ENCODE results near the gene GSS. TPM values are rescaled to one million over a fixed set of nuclear protein-coding genes. Genes with fewer than 3 reads are reported as not detected.

GSS gene
- total RNA-seq, 1 donor from 2014 or later: 30.0 TPM

DNA sequence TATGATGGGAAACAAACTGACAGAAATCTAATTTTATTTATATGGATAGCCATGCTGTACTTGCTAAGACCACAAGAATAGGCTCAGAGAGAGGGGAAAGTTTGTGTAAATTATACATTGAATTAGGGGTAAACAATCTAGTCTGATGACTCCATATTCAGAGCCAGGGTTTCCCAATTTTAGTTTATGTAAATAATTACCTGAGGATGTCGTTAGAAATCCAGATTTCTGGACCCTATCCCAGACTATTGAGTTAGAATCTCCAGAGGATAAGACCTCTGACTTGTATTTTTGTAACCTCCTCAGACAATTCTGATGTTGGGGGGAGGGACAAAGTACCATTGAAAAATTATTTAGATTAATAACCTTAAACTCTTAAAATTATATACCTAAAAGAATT lies 60.9 kb downstream of the GSS start:
- peaks cover 34% of the 10 kb centered on the region for H3K4me1 ChIP-seq
- H3K27me3 ChIP-seq: no peaks in the 10 kb centered on the region
- H3K36me3 ChIP-seq: no peaks in the 10 kb centered on the region
- no peak overlapping the region for H3K27ac ChIP-seq
- no peak for ATAC-seq
- TF ChIP-seq, protein P1, sequence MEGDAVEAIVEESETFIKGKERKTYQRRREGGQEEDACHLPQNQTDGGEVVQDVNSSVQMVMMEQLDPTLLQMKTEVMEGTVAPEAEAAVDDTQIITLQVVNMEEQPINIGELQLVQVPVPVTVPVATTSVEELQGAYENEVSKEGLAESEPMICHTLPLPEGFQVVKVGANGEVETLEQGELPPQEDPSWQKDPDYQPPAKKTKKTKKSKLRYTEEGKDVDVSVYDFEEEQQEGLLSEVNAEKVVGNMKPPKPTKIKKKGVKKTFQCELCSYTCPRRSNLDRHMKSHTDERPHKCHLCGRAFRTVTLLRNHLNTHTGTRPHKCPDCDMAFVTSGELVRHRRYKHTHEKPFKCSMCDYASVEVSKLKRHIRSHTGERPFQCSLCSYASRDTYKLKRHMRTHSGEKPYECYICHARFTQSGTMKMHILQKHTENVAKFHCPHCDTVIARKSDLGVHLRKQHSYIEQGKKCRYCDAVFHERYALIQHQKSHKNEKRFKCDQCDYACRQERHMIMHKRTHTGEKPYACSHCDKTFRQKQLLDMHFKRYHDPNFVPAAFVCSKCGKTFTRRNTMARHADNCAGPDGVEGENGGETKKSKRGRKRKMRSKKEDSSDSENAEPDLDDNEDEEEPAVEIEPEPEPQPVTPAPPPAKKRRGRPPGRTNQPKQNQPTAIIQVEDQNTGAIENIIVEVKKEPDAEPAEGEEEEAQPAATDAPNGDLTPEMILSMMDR (IDR thresholded peaks at IDR 0.05): no peak
- no peaks in the 10 kb centered on the region for H3K9me3 ChIP-seq
- intact Hi-C loops (cut with DNase I): no loop called here
- no peak for DNase-seq
- no peak overlapping the region for H3K4me3 ChIP-seq

DNA sequence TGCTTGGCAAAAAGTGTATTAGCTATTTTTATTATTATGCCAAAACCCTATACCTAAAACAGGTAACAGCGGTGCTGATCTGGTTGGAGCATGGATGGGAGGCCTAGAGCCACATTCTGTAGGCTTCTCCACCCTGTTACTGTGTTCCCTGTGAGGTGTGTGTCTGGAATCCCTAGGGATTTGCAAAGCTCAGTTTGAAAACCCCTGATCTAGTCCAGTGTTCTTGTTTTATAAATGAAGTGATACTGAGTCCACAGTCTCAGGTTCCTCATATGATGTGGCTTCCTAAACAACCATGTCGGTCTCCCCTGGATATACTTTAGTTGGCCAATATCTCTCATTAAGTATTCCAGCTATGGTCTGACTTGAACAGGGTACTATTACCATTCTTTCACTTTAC lies 62.9 kb downstream of the GSS start:
- DNase-seq (no peak), ATAC-seq (no peak)
- intact Hi-C loops (cut with DNase I): no loop called here
- Histone ChIP-seq H3K27ac (no peak overlapping the region), H3K9me3 (no peaks in the 10 kb centered on the region), H3K36me3 (no peaks in the 10 kb centered on the region), H3K4me3 (no peak overlapping the region), H3K27me3 (no peaks in the 10 kb centered on the region), H3K4me1 (peaks cover 34% of the 10 kb centered on the region)
- TF ChIP-seq, protein P1 (IDR thresholded peaks at IDR 0.05): no peak

DNA sequence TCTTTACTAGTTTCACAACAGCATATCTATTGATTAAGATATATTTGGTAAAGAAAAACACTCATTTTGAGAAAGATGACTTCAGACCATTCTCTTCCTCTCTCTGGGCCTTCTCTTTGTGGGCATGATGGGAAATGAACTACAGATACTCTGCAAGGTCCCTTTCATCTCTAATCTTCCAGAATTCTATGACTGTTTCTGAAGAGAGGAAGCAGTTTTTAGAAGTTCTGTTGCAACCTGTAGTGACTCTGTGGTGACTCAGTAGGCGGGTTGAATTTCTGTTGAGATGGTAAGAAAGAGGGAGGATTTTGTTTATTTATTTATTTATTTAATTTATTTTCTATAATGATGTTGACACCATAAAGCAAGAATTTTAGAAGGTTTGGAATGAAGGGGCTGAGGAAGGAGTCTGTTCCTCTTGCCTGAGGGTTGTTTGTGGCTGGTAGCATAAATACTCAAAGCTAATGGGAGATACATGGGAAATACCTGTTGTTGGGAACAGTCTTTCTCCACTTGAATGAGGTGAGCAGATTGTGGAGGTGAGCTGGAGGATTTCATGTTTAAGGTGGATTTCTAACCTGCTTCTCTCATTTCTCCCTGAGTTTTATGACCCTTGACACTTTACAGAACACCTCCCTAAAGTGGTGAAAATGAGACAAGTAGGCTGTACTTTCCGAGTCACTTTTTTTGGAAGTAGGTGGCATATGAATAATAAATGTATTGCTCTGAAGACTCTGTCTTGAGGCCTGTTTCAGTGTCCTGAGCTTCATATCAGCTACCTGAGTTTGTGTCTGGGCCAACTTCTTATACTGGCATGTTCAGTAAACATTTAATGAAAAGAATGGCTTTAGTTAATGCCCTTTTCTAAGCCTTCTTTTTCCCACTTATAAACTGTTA lies 64.2 kb downstream of the GSS start:
- no peak overlapping the region for H3K4me3 ChIP-seq
- TF ChIP-seq, protein P1 (IDR thresholded peaks at IDR 0.05): no peak
- H3K9me3 ChIP-seq: no peaks in the 10 kb centered on the region
- H3K27ac ChIP-seq: no peak overlapping the region
- ATAC-seq (peak; percentile 63), DNase-seq (no peak)
- no peaks in the 10 kb centered on the region for H3K27me3 ChIP-seq
- peaks cover 41% of the 10 kb centered on the region for H3K4me1 ChIP-seq
- peaks cover 10% of the 10 kb centered on the region for H3K36me3 ChIP-seq
- intact Hi-C loops (cut with DNase I): no loop called here

DNA sequence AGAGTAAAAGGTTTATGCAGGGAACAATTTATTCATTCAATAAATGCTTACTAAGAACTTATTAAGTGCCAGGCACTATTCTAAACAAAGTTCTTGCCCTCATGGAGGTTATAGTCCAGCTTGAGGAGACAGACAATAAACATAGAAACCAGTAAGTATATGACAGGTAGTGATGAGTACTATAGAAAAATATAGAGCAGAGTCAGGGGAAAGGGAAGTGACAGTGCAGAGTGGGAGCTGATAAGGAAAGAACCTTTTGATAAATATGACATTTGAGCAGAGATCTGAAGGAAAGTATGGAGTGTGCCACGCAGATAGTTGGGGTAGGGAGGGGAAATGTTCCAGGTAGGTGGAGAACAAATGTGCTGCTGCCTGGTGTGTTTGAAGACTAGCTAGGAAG lies 67.1 kb downstream of the GSS start:
- DNase-seq: no peak
- H3K4me3 ChIP-seq: no peak overlapping the region
- H3K36me3 ChIP-seq: peaks cover 27% of the 10 kb centered on the region
- H3K4me1 ChIP-seq: peaks cover 29% of the 10 kb centered on the region
- ATAC-seq: no peak
- intact Hi-C loops (cut with DNase I): no loop called here
- TF ChIP-seq, protein P1 (IDR thresholded peaks at IDR 0.05): no peak
- no peak overlapping the region for H3K27ac ChIP-seq
- H3K27me3 ChIP-seq: no peaks in the 10 kb centered on the region
- H3K9me3 ChIP-seq: no peaks in the 10 kb centered on the region

DNA sequence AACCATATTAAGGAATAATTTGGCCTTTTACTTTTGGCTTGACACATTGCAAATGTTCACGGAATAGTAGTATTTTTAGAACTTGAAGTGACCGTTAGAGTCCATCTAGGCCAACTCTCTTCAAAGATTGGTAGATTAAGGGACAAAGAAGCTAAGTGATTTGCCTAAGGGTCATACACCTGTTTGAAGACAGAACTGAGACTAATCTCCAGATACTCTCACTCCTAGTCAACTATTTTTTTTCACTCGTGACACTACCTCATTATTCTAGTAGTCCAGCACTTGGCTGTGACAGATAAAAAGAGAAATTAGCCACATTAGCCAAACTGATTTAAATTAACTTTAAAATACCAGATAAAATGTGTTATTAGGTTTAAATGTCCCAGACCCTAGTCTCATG lies 68.6 kb downstream of the GSS start:
- intact Hi-C loops (cut with DNase I): no loop called here
- no peak for DNase-seq
- ATAC-seq: no peak
- Histone ChIP-seq H3K36me3 (peaks cover 38% of the 10 kb centered on the region), H3K27ac (no peak overlapping the region), H3K4me3 (no peak overlapping the region), H3K27me3 (no peaks in the 10 kb centered on the region), H3K9me3 (no peaks in the 10 kb centered on the region), H3K4me1 (peaks cover 29% of the 10 kb centered on the region)
- TF ChIP-seq, protein P1 (IDR thresholded peaks at IDR 0.05): no peak
